Neuronal stem cell (in vitro differentiated cells): ENCODE data around the gene CLEC16A.

Experiments
- DNase-seq: peaks from one replicate; pipeline ENCODE4 v3.0.0-alpha.2; 2013; ENCODE audit warnings: low spot score
- H2AFZ ChIP-seq: one replicate; pipeline ENCODE4 v1.6.1; 2013; ENCODE audit warnings: mild to moderate bottlenecking, low read length, inconsistent platforms
- H2AK5ac ChIP-seq: 2 replicates; pipeline ENCODE4 v1.6.1; 2013; ENCODE audit warnings: low read depth, mild to moderate bottlenecking, inconsistent platforms, low read length, moderate library complexity, mixed read lengths
- H2BK120ac ChIP-seq: 2 replicates; pipeline ENCODE4 v1.6.1; 2013; ENCODE audit warnings: low read depth, mild to moderate bottlenecking, inconsistent platforms, low read length, moderate library complexity, mixed read lengths
- H2BK12ac ChIP-seq: one replicate; pipeline ENCODE4 v1.6.1; 2013; ENCODE audit warnings: low read length, inconsistent platforms
- H2BK15ac ChIP-seq: 2 replicates; pipeline ENCODE4 v1.6.1; 2013; ENCODE audit warnings: mild to moderate bottlenecking, low read length, inconsistent platforms, mixed read lengths
- H2BK5ac ChIP-seq: one replicate; pipeline ENCODE4 v1.6.1; 2013; ENCODE audit warnings: inconsistent platforms, mild to moderate bottlenecking, low read length, moderate library complexity
- H3K14ac ChIP-seq: one replicate; pipeline ENCODE4 v1.6.1; 2013; ENCODE audit warnings: low read length, inconsistent platforms
- H3K18ac ChIP-seq: 2 replicates; pipeline ENCODE4 v1.6.1; 2013; ENCODE audit warnings: low read length, inconsistent platforms
- H3K23ac ChIP-seq: 2 replicates; pipeline ENCODE4 v1.6.1; 2013; ENCODE audit warnings: low read depth, mild to moderate bottlenecking, mixed read lengths, low read length, inconsistent platforms; ENCODE audit not compliant: poor library complexity
- H3K27ac ChIP-seq: replicated peaks from 3 replicates; pipeline ENCODE4 v1.5.1; 2013; ENCODE audit warnings: low read length, inconsistent platforms
- H3K27me3 ChIP-seq, 3 experiments: 2 replicates each; pipeline ENCODE4 v1.6.1; 2013; ENCODE audit warnings: low read length in 3 of 3, mild to moderate bottlenecking in 2 of 3, inconsistent platforms in 1 of 3, low read depth in 1 of 3, mixed read lengths in 1 of 3, moderate library complexity in 1 of 3; ENCODE audit not compliant: control insufficient read depth in 3 of 3, insufficient read depth in 3 of 3
- H3K36me3 ChIP-seq, 2 donors: replicated peaks in 1 of 2; 2 replicates each; pipeline ENCODE4 v1.6.1; 2013; ENCODE audit warnings: low read length in 2 of 2; ENCODE audit not compliant: control insufficient read depth in 2 of 2, insufficient read depth in 2 of 2
- H3K4ac ChIP-seq: 2 replicates; pipeline ENCODE4 v1.6.1; 2013; ENCODE audit warnings: inconsistent platforms, mild to moderate bottlenecking, low read length, moderate library complexity
- H3K4me1 ChIP-seq, 2 donors: 1 replicate in 1 of 2; 2 replicates in 1 of 2; pipeline ENCODE4 v1.6.1; 2013; ENCODE audit warnings: low read length in 2 of 2, low read depth in 1 of 2; ENCODE audit not compliant: control insufficient read depth in 2 of 2, insufficient read depth in 1 of 2
- H3K4me2 ChIP-seq: one replicate; pipeline ENCODE4 v1.6.1; 2013; ENCODE audit warnings: mild to moderate bottlenecking, low read length, inconsistent platforms; ENCODE audit not compliant: insufficient read depth, poor library complexity, severe bottlenecking
- H3K4me3 ChIP-seq, 2 donors: 2 replicates each; pipeline ENCODE4 v1.5.1; 2013; ENCODE audit warnings: low read length in 2 of 2, mild to moderate bottlenecking in 2 of 2, inconsistent platforms in 1 of 2, moderate library complexity in 1 of 2
- H3K79me1 ChIP-seq: one replicate; pipeline ENCODE4 v1.6.1; 2013; ENCODE audit warnings: low read depth, mild to moderate bottlenecking, inconsistent platforms, low read length, moderate library complexity
- H3K9ac ChIP-seq: one replicate; pipeline ENCODE4 v1.6.1; 2013; ENCODE audit warnings: mild to moderate bottlenecking, low read depth, low read length, inconsistent platforms; ENCODE audit not compliant: poor library complexity
- H3K9me3 ChIP-seq, 2 donors: replicated peaks in 1 of 2; 2 replicates each; pipeline versions ENCODE3 to v1.6.1; 2013; ENCODE audit warnings: low read length in 2 of 2, mild to moderate bottlenecking in 2 of 2, inconsistent platforms in 1 of 2, low read depth in 1 of 2, mixed read lengths in 1 of 2, moderate library complexity in 1 of 2; ENCODE audit not compliant: control insufficient read depth in 2 of 2, insufficient read depth in 1 of 2
- H4K8ac ChIP-seq: one replicate; pipeline ENCODE4 v1.6.1; 2013; ENCODE audit warnings: low read depth, mild to moderate bottlenecking, inconsistent platforms, low read length, moderate library complexity
- H4K91ac ChIP-seq: one replicate; pipeline ENCODE4 v1.6.1; 2013; ENCODE audit warnings: low read length, low read depth, mild to moderate bottlenecking, inconsistent platforms; ENCODE audit not compliant: poor library complexity
- WGBS, 2 donors: extraction: QIAGEN DNeasy Blood & Tissue Kit; methylation state at CpG; one replicate each; pipeline ENCODE4 v1.1.7; 2013; ENCODE audit warnings: missing lambda C conversion rate in 2 of 2, mixed read lengths in 1 of 2; ENCODE audit not compliant: insufficient read length in 2 of 2, insufficient replicate concordance in 1 of 2; ENCODE audit errors: extremely low coverage in 2 of 2; 5-methylcytosine and 5-hydroxymethylcytosine counted together

CLEC16A gene

DNA sequence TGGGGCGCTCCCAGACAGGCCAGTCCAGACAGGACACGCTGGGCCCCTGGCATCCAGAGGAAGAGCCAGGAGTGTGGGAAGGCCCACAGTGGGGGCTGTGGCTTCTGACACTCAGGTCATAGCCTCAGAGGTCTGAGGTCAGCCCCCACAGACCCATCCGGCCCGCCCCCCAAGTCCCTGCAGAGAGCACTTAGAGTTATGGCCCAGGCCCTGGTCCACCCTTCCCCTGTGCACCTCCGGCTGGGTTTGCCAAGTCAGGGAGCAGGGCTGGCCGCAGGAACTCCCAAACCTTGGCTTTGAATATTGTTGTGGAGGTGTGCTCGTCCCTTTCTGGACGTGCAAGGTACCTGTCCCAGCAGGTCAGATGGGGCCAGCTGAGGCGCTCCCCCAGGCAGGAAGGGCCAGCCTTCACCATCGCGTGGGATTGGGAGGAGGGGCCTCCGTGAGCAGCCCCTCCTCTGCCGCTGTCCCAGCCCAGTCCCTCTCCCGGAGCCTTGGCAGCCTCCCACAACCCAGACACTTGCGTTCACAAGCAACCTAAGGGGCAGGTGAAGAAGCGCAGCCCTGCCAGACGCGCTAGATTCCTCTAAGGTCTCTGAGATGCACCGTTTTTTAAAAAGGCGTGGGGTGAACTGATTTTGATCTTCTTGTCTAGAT is 237.0 kb downstream of the CLEC16A start:
- WGBS, 2 donors, result no CpG with 5 or more reads among the region's 20 CpGs
- no peak overlapping the region for H2AFZ ChIP-seq

GRCh38 chr16:11181899-11182279 is 237.5 kb downstream of the CLEC16A start:
- H3K4me1 ChIP-seq, result peaks cover 3 to 4% of the 10 kb centered on the region in 2 donors
- no peaks in the 10 kb centered on the region for H3K79me1 ChIP-seq
- no peak overlapping the region for H3K4me2 ChIP-seq
- H4K8ac ChIP-seq, result no peak overlapping the region
- no peak overlapping the region for H2BK120ac ChIP-seq
- H4K91ac ChIP-seq, result no peak overlapping the region
- no peak for DNase-seq
- no peak overlapping the region for H2BK15ac ChIP-seq
- H3K36me3 ChIP-seq, result peaks cover 0 to 11% of the 10 kb centered on the region in 2 donors
- no peak overlapping the region for H3K23ac ChIP-seq
- H3K9me3 ChIP-seq, result no peaks in the 10 kb centered on the region
- no peak overlapping the region for H2BK5ac ChIP-seq
- H3K9ac ChIP-seq, result no peak overlapping the region
- H3K27me3 ChIP-seq, result no peaks in the 10 kb centered on the region
- H3K27ac ChIP-seq, result no peak overlapping the region
- H3K4me3 ChIP-seq, result no peak overlapping the region
- H2BK12ac ChIP-seq, result no peak overlapping the region
- H3K14ac ChIP-seq, result no peak overlapping the region
- no peak overlapping the region for H3K4ac ChIP-seq
- peak overlapping the region; percentile 32 for H2AK5ac ChIP-seq
- no CpG with 5 or more reads among the region's 12 CpGs for WGBS, 2 donors
- H3K18ac ChIP-seq, result peak overlapping the region; percentile 67
- no peak overlapping the region for H2AFZ ChIP-seq

More for the DNA sequence above, 237.0 kb downstream of the CLEC16A start:
- H4K91ac ChIP-seq, result no peak overlapping the region
- H3K4me1 ChIP-seq, result peaks cover 3 to 4% of the 10 kb centered on the region in 2 donors
- H2BK12ac ChIP-seq, result no peak overlapping the region
- H3K23ac ChIP-seq, result peak overlapping the region; percentile 62
- peak overlapping the region; percentile 87 for H2AK5ac ChIP-seq
- no peaks in the 10 kb centered on the region for H3K27me3 ChIP-seq
- H3K27ac ChIP-seq, result no peak overlapping the region
- peak overlapping the region; percentile 46 for H2BK5ac ChIP-seq
- no peak overlapping the region for H3K9ac ChIP-seq
- no peaks in the 10 kb centered on the region for H3K79me1 ChIP-seq
- DNase-seq, result no peak
- no peak overlapping the region for H3K4me3 ChIP-seq
- peaks cover 0 to 11% of the 10 kb centered on the region in 2 donors for H3K36me3 ChIP-seq
- H4K8ac ChIP-seq, result no peak overlapping the region
- no peak overlapping the region for H3K4me2 ChIP-seq
- no peak overlapping the region for H3K14ac ChIP-seq
- H3K18ac ChIP-seq, result peak overlapping the region; percentile 84
- no peak overlapping the region for H3K4ac ChIP-seq
- H2BK120ac ChIP-seq, result no peak overlapping the region
- no peaks in the 10 kb centered on the region for H3K9me3 ChIP-seq
- no peak overlapping the region for H2BK15ac ChIP-seq

GRCh38 chr16:11182411-11182810 is 238.0 kb downstream of the CLEC16A start:
- Histone ChIP-seq H2BK12ac (no peak overlapping the region), H3K14ac (no peak overlapping the region), H2BK120ac (no peak overlapping the region), H3K27ac (no peak overlapping the region), H4K8ac (no peak overlapping the region), H3K36me3 (peaks cover 0 to 11% of the 10 kb centered on the region in 2 donors), H3K9ac (peak overlapping the region; percentile 71), H2AK5ac (peak overlapping the region; percentile 32), H2BK5ac (peak overlapping the region; percentile 72), H3K18ac (peak overlapping the region; percentile 67), H3K27me3 (no peaks in the 10 kb centered on the region), H3K4me2 (no peak overlapping the region), H3K79me1 (no peaks in the 10 kb centered on the region), H4K91ac (no peak overlapping the region), H3K4me3 (no peak overlapping the region), H3K4ac (no peak overlapping the region), H3K23ac (no peak overlapping the region), H3K4me1 (peaks cover 3 to 4% of the 10 kb centered on the region in 2 donors), H2AFZ (no peak overlapping the region), H2BK15ac (no peak overlapping the region), H3K9me3 (no peaks in the 10 kb centered on the region)
- no CpG with 5 or more reads among the region's 14 CpGs for WGBS, 2 donors
- DNase-seq, result no peak

- Histone ChIP-seq H3K4ac (no peak overlapping the region), H3K27ac (no peak overlapping the region), H2BK12ac (no peak overlapping the region), H3K23ac (no peak overlapping the region), H2BK15ac (no peak overlapping the region), H3K14ac (no peak overlapping the region), H3K36me3 (peaks cover 0 to 11% of the 10 kb centered on the region in 2 donors), H3K4me2 (no peak overlapping the region), H2BK5ac (peak overlapping the region; percentile 72), H2BK120ac (no peak overlapping the region), H4K91ac (no peak overlapping the region), H2AFZ (no peak overlapping the region), H2AK5ac (peak overlapping the region; percentile 61), H4K8ac (no peak overlapping the region), H3K9me3 (no peaks in the 10 kb centered on the region), H3K18ac (peak overlapping the region; percentile 57), H3K79me1 (no peaks in the 10 kb centered on the region), H3K4me3 (no peak overlapping the region), H3K4me1 (peaks cover 3 to 4% of the 10 kb centered on the region in 2 donors), H3K9ac (peak overlapping the region; percentile 18), H3K27me3 (no peaks in the 10 kb centered on the region)
- WGBS, 2 donors, result no CpG with 5 or more reads among the region's 25 CpGs
- DNase-seq, result no peak
Observed at GRCh38 chr16:11183035-11183812, 238.9 kb downstream of the CLEC16A start.
